ENCODE results near the gene PDE11A.

- TF ChIP-seq CTCF (IDR thresholded peaks at IDR 0.05; ENCODE audit: low read depth, low read length, missing input control), result no peak
- no peak for TF ChIP-seq REST (IDR thresholded peaks at IDR 0.05)
- TF ChIP-seq, protein P1, sequence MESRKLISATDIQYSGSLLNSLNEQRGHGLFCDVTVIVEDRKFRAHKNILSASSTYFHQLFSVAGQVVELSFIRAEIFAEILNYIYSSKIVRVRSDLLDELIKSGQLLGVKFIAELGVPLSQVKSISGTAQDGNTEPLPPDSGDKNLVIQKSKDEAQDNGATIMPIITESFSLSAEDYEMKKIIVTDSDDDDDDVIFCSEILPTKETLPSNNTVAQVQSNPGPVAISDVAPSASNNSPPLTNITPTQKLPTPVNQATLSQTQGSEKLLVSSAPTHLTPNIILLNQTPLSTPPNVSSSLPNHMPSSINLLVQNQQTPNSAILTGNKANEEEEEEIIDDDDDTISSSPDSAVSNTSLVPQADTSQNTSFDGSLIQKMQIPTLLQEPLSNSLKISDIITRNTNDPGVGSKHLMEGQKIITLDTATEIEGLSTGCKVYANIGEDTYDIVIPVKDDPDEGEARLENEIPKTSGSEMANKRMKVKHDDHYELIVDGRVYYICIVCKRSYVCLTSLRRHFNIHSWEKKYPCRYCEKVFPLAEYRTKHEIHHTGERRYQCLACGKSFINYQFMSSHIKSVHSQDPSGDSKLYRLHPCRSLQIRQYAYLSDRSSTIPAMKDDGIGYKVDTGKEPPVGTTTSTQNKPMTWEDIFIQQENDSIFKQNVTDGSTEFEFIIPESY (IDR thresholded peaks at IDR 0.05), result no peak
- no peak for TF ChIP-seq RXRA (IDR thresholded peaks at IDR 0.05)
- TF ChIP-seq RAD21 (IDR thresholded peaks at IDR 0.05), result no peak
Measured at GRCh38 chr2:177876950-177877349, 195.6 kb downstream of the PDE11A start.
